Measurements from ENCODE around the gene NDUFS4. TPM values are rescaled to one million over a fixed set of nuclear protein-coding genes. Genes with fewer than 3 reads are reported as not detected.

The NDUFS4 gene
- polyA plus RNA-seq, 1 donor from 2014 or later = 77.0 TPM

DNA sequence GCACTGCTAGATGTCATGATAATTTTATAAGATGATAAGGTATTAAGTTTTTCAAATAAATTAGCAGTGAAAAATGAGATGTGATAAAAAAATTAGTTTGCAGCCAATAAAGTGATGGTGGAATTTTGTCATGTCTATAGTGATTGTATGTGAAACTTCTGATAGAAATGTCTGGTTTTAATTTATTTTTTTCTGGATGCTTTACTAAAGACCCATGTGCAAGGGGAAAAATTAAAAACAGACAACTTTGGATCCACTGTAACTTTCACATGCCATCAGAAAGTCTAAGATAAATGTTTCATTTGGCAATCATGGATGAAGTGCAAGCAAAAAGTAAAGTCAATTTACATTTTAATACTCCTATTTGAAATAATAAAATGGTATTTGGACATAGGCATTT is 4.4 kb upstream of the NDUFS4 start:
- Mint-ChIP-seq H3K27me3 (peaks cover 5% of the 10 kb centered on the region), H3K4me1 (peaks cover 5 to 9% (median 5%) of the 10 kb centered on the region in 3 donors), H3K36me3 (no peaks in the 10 kb centered on the region), H3K27ac (no peak overlapping the region), H3K9me3 (peaks cover 0 to 4% (median 2%) of the 10 kb centered on the region in 3 donors), H3K4me3 (no peak overlapping the region)

DNA sequence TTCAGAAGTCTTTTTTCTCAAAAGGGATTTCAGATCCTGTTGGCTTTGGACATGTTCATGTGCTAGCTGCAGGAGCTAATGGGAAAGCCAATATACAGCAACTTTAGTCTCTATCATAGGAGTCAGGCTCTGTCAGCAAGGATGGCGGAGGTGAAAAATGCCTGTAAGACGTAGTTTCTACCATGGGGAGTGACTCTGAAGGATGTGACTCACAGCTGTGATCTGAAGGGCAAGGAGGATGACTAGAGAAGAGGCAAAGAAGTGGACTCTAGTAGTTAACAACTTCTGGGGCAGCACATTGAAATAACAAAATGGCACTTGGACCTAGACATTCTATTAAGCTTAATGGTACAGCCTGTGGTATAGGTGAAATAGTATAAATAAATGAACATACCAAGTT is 3.1 kb upstream of the NDUFS4 start:
- H3K9me3 Mint-ChIP-seq = peaks cover 0 to 4% (median 2%) of the 10 kb centered on the region in 3 donors
- peaks cover 5% of the 10 kb centered on the region for H3K27me3 Mint-ChIP-seq
- no peaks in the 10 kb centered on the region for H3K36me3 Mint-ChIP-seq
- peak overlapping the region in 1 of 4 donors; percentile 25 for H3K4me3 Mint-ChIP-seq
- H3K27ac Mint-ChIP-seq = no peak overlapping the region
- H3K4me1 Mint-ChIP-seq = peaks cover 11 to 17% (median 12%) of the 10 kb centered on the region in 3 donors

DNA sequence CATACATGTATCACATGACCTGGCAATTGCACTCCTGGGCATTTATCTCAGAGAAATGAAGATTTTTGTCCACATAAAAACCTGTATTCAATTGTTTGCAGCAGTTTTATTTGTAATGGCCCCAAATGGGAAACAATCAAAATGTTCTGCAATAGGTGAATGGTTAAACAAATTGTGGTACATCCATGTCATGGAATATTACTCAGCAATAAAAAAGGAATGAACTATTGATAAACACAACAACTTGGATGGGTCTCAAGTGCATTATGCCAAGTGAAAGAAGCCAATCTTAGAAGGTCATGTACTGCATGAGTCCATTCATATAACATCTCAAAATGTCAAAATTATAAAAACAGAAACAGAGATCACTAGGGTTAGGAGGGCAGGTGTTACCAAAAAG is 1.5 kb upstream of the NDUFS4 start:
- Mint-ChIP-seq H3K27me3 (peaks cover 5% of the 10 kb centered on the region), H3K36me3 (no peaks in the 10 kb centered on the region), H3K4me3 (peak overlapping the region in 1 of 4 donors; percentile 26)

DNA sequence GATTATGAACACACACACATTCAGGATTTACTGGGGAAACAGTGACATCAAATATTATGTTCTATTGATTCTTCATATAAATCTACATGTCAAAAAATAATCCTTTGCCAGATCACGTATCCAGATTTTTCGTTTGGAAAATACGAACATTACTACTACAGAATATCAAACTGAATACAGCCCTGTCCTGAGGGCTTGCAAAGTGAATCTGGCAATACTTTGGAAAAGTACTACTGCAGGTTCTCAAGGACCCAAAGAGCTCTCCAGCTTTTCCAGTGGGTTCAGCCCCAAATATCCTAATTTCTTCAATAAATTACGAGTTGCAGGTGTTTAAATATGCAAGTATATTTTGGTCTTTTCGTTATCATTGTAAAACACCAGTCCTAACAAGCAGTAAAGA is 411 bp upstream of the NDUFS4 start:
- Mint-ChIP-seq H3K36me3 (no peaks in the 10 kb centered on the region), H3K27ac (peak overlapping the region; percentile 92 to 97 (median 94)), H3K27me3 (peaks cover 5% of the 10 kb centered on the region), H3K4me3 (peak overlapping the region; percentile 98 to 100 (median 99)), H3K4me1 (peaks cover 15 to 30% (median 26%) of the 10 kb centered on the region in 3 donors), H3K9me3 (peaks cover 0 to 4% (median 2%) of the 10 kb centered on the region in 3 donors)

More for the DNA sequence above, 1.5 kb upstream of the NDUFS4 start:
- H3K9me3 Mint-ChIP-seq = peaks cover 0 to 4% (median 2%) of the 10 kb centered on the region in 3 donors
- H3K4me1 Mint-ChIP-seq = peaks cover 15 to 25% (median 20%) of the 10 kb centered on the region in 3 donors
- no peak overlapping the region for H3K27ac Mint-ChIP-seq

DNA sequence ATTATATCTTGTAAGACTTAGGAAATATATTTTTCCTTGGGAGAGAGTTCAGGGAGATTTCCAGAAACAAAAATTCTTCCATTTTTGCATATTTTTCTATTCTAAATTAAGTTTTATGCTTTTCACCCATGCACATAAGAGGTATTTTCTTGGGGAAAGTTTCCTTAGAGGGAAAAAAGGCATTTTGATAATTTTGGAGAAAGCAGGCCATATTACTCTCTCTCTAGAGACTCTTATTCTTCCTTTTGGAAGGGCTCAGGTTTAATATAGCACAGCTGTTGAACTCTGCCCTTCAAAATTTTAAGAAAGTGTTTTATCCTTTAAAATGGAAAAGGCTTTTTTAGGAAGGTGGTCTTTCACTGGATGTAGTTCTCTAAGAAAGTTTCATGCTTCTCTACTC is 8.0 kb downstream of the NDUFS4 start:
- Mint-ChIP-seq H3K27me3 (no peaks in the 10 kb centered on the region), H3K27ac (no peak overlapping the region), H3K4me1 (peaks cover 13 to 34% (median 24%) of the 10 kb centered on the region in 3 donors), H3K4me3 (no peak overlapping the region), H3K36me3 (peaks cover 4% of the 10 kb centered on the region), H3K9me3 (no peaks in the 10 kb centered on the region)

DNA sequence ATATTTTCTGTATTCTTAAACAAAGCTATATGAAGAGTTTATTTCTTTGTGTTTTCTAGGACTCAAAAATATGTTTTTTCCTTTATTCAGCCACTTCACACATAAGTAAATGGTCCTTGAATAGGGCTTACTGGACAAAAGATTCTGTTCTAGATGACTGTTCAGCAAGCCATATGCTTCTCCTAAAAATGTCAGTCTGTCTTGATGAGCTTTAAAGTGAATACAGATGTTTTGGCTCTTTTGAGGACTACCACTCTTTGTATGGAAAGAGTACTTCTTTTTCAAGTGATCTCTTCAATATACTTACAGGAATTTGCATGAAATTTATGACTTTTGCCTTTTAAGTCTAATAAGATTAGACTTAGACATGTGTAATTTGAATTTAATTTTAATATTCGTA is 8.4 kb downstream of the NDUFS4 start:
- H3K27ac Mint-ChIP-seq = peak overlapping the region in 2 of 3 donors; percentile 27 to 53
- H3K9me3 Mint-ChIP-seq = no peaks in the 10 kb centered on the region
- H3K27me3 Mint-ChIP-seq = no peaks in the 10 kb centered on the region
- peaks cover 4% of the 10 kb centered on the region for H3K36me3 Mint-ChIP-seq
- H3K4me1 Mint-ChIP-seq = peaks cover 16 to 33% (median 24%) of the 10 kb centered on the region in 3 donors
- no peak overlapping the region for H3K4me3 Mint-ChIP-seq

DNA sequence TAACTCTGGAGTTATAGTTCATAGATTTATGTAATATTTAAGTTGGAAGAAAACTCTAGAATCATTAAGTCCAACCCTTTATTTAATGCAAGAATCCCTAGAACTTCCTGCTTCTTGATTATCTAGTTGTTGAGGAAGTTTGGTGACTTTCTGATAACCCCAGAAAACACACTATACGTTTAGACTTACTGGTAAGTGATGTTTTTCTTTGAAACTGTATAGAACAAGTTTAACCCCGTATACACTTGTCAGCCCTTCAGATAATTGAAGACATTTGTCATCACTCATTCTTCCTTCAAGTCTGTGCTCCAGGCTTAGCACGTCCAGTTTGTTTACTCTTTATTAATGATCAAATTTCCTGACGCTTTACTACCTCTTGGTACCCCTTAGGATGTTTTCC is 9.0 kb downstream of the NDUFS4 start:
- Mint-ChIP-seq H3K27ac (no peak overlapping the region), H3K9me3 (no peaks in the 10 kb centered on the region), H3K4me1 (peaks cover 16 to 33% (median 25%) of the 10 kb centered on the region in 3 donors), H3K27me3 (no peaks in the 10 kb centered on the region), H3K4me3 (no peak overlapping the region), H3K36me3 (peaks cover 4% of the 10 kb centered on the region)

DNA sequence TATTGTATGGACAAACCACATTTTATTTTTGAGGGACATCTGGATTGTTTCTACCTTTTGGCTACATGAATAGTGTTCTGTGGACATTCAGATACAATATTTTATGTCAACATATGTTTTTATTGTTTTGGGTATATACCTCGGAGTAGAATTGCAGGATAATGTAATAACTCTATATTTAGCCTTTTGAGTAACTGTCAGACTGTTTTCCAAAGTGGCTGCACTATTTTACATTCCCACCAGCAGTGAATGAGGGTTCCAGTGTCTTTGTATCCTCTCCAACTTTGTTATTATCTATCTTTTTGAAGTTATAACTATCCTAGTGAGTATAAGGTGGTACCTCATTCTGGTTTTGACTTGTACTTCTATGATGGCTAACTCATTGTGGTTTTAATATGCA is 11.0 kb downstream of the NDUFS4 start:
- no peaks in the 10 kb centered on the region for H3K27me3 Mint-ChIP-seq
- no peak overlapping the region for H3K4me3 Mint-ChIP-seq
- no peak overlapping the region for H3K27ac Mint-ChIP-seq
- H3K9me3 Mint-ChIP-seq = no peaks in the 10 kb centered on the region
- H3K36me3 Mint-ChIP-seq = peaks cover 4% of the 10 kb centered on the region
- peaks cover 15 to 28% (median 27%) of the 10 kb centered on the region in 3 donors for H3K4me1 Mint-ChIP-seq

DNA sequence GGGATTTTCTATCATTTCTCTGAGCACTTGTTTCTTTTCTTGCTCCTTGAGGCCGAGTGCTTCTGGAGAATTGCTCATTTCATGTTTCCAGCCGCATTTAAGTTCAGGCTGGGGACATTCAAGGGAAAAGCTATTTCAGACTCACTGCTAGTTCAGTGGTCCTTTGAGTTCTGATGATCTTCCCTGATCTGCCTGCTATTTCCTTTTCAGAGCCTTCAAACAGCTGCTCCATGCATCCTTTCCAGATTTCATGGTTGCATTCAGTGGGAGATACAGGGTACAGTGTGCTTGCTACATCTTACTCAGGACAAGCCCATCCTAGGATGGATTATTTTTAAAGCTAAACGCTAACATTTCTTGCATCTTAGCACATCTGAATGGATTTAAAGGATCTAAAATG is 14.7 kb downstream of the NDUFS4 start:
- Mint-ChIP-seq H3K27ac (no peak overlapping the region), H3K27me3 (no peaks in the 10 kb centered on the region), H3K36me3 (peaks cover 1% of the 10 kb centered on the region), H3K9me3 (no peaks in the 10 kb centered on the region), H3K4me1 (peaks cover 14 to 37% (median 30%) of the 10 kb centered on the region in 3 donors), H3K4me3 (no peak overlapping the region)

DNA sequence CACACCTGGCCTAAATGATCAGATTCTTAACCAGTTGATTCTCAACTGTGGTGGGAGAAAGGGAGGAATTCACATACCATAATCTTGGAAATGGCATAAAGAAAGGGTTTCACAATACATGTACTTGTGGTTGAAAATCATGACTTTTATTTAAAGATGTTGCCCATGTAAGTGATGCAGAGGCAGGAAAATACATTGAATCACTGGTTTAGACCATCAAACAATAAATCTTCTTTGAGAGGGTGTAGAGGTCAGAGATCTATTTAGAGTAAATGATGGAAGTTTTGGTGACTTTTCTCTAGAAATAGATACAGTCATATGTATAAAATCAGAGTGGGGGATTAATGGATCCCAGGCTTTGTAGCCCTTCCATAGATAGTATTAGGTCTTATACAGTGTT is 15.4 kb downstream of the NDUFS4 start:
- Mint-ChIP-seq H3K4me1 (peaks cover 19 to 36% (median 31%) of the 10 kb centered on the region in 3 donors), H3K27me3 (no peaks in the 10 kb centered on the region), H3K4me3 (no peak overlapping the region), H3K27ac (peak overlapping the region in 1 of 3 donors; percentile 24), H3K36me3 (no peaks in the 10 kb centered on the region), H3K9me3 (no peaks in the 10 kb centered on the region)

DNA sequence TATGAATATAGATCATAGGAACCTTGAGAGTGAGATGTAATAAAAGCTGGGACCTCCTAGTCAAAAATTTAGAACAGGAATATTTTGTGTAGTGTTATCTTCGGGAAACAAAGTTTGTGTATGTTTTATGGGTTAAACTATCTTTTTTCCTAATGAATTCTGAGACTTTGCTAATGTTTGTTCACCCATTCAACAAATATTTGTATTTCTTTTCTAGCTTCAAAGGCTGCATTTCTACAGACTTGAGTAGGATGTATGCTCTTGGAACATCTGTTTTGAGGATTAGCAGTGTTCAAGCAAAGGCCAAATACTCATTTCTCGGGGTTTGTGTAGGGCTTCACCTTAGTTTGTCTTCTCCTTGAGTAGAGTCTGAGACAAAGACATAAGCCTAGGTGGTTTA is 16.2 kb downstream of the NDUFS4 start:
- Mint-ChIP-seq H3K9me3 (no peaks in the 10 kb centered on the region), H3K27me3 (no peaks in the 10 kb centered on the region), H3K36me3 (peaks cover 3% of the 10 kb centered on the region), H3K4me3 (no peak overlapping the region), H3K27ac (no peak overlapping the region), H3K4me1 (peaks cover 19 to 36% (median 31%) of the 10 kb centered on the region in 3 donors)

DNA sequence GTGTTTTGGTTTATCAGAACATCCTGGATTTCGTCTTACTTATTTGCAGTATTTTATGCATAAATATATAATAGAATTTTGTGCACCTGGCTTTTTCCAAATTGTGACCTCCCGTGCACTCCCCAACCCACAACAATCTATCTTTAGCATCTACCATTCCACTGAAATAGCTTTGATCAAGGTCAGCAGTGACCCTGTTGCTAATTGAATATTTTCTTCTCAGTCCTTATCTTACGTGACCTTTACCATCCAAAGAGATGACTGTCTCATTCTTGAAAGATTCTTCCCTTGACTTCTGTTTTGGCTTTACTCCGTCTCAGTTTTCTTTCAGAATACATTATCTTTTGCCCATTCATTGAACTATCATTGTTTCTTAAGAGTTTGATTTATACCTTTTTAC is 18.4 kb downstream of the NDUFS4 start:
- no peak overlapping the region for H3K4me3 Mint-ChIP-seq
- no peaks in the 10 kb centered on the region for H3K9me3 Mint-ChIP-seq
- H3K36me3 Mint-ChIP-seq = peaks cover 3% of the 10 kb centered on the region
- no peaks in the 10 kb centered on the region for H3K27me3 Mint-ChIP-seq
- peaks cover 15 to 30% (median 21%) of the 10 kb centered on the region in 3 donors for H3K4me1 Mint-ChIP-seq
- no peak overlapping the region for H3K27ac Mint-ChIP-seq

DNA sequence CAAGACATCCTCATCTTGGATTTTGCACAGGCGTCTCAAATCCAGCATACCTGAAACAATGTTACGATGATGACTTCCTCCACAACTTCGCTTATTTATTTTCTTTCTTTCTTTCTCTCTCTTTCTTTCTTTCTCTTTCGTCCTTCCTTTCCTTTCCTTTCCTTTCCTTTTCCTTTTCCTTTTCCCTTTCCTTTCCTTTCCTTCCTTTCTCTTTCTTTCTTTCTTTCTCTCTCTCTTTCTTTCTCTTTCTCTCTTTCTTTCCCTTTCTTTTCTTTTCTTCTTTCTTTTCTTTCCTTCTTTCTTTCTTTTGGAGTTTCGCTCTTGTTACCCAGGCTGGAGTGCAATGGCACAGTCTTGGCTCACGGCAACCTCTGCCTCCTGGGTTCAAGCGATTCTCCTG is 20.1 kb downstream of the NDUFS4 start:
- no peaks in the 10 kb centered on the region for H3K9me3 Mint-ChIP-seq
- H3K4me1 Mint-ChIP-seq = peaks cover 15 to 23% (median 15%) of the 10 kb centered on the region in 3 donors
- peak overlapping the region in 1 of 3 donors; percentile 29 for H3K27ac Mint-ChIP-seq
- no peaks in the 10 kb centered on the region for H3K27me3 Mint-ChIP-seq
- peaks cover 5% of the 10 kb centered on the region for H3K36me3 Mint-ChIP-seq
- no peak overlapping the region for H3K4me3 Mint-ChIP-seq

DNA sequence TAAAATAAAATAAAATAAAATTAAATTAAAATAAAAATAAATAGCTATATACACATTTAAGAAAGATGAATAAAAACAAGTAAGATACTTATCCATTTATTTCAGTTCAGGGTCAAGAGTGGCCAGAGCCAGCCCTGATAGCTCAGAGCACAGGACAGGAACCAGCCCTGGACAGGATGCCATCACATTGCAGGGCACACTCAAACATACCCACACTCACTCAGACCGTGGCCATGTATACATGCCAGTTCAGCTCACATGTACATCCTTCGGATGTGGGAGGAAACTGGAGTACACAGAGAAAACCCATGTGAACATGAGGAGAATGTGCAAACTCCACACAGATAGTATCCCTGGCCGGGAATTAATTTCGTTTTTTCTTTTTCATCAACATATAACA is 21.8 kb downstream of the NDUFS4 start:
- H3K36me3 Mint-ChIP-seq = peaks cover 11% of the 10 kb centered on the region
- H3K4me3 Mint-ChIP-seq = no peak overlapping the region
- H3K4me1 Mint-ChIP-seq = peaks cover 11 to 15% (median 13%) of the 10 kb centered on the region in 3 donors
- no peaks in the 10 kb centered on the region for H3K27me3 Mint-ChIP-seq
- H3K9me3 Mint-ChIP-seq = no peaks in the 10 kb centered on the region
- H3K27ac Mint-ChIP-seq = no peak overlapping the region

DNA sequence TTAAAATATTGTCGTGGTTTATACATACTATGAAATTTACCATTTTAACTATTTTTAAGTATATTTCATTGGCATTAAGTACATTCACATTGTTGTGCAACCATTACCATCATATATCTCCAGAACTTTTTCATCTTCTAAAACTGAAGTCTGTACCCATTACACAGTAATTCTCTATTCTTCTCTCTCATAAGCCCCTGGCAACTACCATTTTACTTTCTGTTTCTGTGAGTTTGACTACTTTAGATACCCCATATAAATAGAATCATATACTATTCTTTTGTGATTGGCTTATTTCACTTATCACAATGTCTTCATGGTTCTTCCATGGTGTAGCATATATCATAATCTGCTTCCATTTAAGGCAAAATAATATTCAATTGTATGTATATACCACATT is 30.3 kb downstream of the NDUFS4 start:
- peaks cover 28 to 42% (median 40%) of the 10 kb centered on the region in 3 donors for H3K4me1 Mint-ChIP-seq
- H3K9me3 Mint-ChIP-seq = no peaks in the 10 kb centered on the region
- H3K36me3 Mint-ChIP-seq = peaks cover 11% of the 10 kb centered on the region
- H3K27ac Mint-ChIP-seq = no peak overlapping the region
- H3K4me3 Mint-ChIP-seq = no peak overlapping the region
- H3K27me3 Mint-ChIP-seq = no peaks in the 10 kb centered on the region

DNA sequence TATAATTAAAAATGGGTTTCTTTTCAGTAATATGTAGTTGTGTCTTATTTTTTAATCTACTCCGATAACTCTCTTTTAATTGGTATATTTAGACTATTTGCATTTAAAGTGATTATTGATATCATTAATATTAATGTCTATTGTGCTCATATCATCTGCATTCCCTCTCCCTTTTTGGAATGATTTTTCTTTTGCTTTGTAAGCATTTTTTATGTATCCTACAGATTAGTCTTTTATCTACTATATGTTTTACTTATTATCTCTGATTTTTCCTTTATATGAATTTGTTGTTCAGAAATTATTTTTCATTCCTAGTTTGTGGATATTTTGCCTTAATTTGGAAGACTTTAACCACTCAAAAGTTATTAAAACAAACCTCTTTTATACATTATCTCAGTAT is 34.0 kb downstream of the NDUFS4 start:
- peaks cover 0 to 3% (median 0%) of the 10 kb centered on the region in 3 donors for H3K9me3 Mint-ChIP-seq
- H3K27ac Mint-ChIP-seq = no peak overlapping the region
- no peaks in the 10 kb centered on the region for H3K27me3 Mint-ChIP-seq
- peaks cover 28 to 46% (median 40%) of the 10 kb centered on the region in 3 donors for H3K4me1 Mint-ChIP-seq
- peak overlapping the region in 1 of 4 donors; percentile 2 for H3K4me3 Mint-ChIP-seq
- peaks cover 7% of the 10 kb centered on the region for H3K36me3 Mint-ChIP-seq

All from IgD-negative memory B cell (primary cell).